Neural progenitor cell (in vitro differentiated cells): ENCODE results near the gene TLR10.

Experiments used
- EZH2 ChIP-seq: fragments of 200-600 bp; sonication (generic); IDR thresholded peaks from 2 replicates; pipeline ENCODE4 v1.6.1; 2017; ENCODE audit warnings: antibody characterized with exemption, mild to moderate bottlenecking, moderate library complexity
- EZH2phosphoT487 ChIP-seq: fragments of 200-600 bp; sonication (generic); IDR thresholded peaks from 2 replicates; pipeline ENCODE4 v1.6.1; 2017; ENCODE audit warnings: antibody characterized with exemption
- TF ChIP-seq, protein P1 (sequence below): fragments of 200-600 bp; sonication (generic); IDR thresholded peaks from 2 replicates; pipeline ENCODE4 v1.5.1; 2017; ENCODE audit warnings: antibody characterized with exemption, mild to moderate bottlenecking

DNA sequence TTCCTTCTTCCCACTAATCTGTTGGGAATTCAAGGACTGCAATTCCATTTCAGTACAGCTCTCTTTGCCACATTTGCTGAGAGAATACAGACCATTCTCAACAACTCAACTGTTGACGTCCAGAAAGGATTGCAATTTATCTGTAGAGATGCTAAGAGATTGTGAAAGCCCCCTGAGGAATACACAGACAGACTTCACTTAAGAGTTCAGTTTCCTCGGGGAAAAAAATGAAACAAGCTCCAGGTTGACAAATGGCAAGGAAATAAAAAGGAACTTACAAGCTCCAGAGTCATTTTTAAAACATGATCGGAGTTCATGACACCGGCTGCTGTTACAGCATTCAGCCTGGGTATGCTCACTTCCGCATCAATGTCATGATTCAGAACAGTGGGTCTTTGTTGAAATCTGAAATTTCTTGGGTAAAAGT lies 13.8 kb downstream of the TLR10 start:
- TF ChIP-seq, protein P1, sequence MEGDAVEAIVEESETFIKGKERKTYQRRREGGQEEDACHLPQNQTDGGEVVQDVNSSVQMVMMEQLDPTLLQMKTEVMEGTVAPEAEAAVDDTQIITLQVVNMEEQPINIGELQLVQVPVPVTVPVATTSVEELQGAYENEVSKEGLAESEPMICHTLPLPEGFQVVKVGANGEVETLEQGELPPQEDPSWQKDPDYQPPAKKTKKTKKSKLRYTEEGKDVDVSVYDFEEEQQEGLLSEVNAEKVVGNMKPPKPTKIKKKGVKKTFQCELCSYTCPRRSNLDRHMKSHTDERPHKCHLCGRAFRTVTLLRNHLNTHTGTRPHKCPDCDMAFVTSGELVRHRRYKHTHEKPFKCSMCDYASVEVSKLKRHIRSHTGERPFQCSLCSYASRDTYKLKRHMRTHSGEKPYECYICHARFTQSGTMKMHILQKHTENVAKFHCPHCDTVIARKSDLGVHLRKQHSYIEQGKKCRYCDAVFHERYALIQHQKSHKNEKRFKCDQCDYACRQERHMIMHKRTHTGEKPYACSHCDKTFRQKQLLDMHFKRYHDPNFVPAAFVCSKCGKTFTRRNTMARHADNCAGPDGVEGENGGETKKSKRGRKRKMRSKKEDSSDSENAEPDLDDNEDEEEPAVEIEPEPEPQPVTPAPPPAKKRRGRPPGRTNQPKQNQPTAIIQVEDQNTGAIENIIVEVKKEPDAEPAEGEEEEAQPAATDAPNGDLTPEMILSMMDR: no peak
- TF ChIP-seq EZH2 (no peak), EZH2phosphoT487 (no peak)
